GM21528 (cell line): Measurements from ENCODE around the gene HEXD.
"Not testable (repeated sequence)": the region's sequence is repeated elsewhere in the genome, so short reads cannot be mapped to it uniquely, and the experiment has no call there.

Source experiments
- ATAC-seq: cut with Tn5 transposase; IDR thresholded peaks from one replicate; pipeline ENCODE4 v1.9.1; 2021; ENCODE audit warnings: mild to moderate bottlenecking, moderate library complexity; ENCODE audit not compliant: unreplicated experiment, low FRiP score

Gene HEXD

DNA sequence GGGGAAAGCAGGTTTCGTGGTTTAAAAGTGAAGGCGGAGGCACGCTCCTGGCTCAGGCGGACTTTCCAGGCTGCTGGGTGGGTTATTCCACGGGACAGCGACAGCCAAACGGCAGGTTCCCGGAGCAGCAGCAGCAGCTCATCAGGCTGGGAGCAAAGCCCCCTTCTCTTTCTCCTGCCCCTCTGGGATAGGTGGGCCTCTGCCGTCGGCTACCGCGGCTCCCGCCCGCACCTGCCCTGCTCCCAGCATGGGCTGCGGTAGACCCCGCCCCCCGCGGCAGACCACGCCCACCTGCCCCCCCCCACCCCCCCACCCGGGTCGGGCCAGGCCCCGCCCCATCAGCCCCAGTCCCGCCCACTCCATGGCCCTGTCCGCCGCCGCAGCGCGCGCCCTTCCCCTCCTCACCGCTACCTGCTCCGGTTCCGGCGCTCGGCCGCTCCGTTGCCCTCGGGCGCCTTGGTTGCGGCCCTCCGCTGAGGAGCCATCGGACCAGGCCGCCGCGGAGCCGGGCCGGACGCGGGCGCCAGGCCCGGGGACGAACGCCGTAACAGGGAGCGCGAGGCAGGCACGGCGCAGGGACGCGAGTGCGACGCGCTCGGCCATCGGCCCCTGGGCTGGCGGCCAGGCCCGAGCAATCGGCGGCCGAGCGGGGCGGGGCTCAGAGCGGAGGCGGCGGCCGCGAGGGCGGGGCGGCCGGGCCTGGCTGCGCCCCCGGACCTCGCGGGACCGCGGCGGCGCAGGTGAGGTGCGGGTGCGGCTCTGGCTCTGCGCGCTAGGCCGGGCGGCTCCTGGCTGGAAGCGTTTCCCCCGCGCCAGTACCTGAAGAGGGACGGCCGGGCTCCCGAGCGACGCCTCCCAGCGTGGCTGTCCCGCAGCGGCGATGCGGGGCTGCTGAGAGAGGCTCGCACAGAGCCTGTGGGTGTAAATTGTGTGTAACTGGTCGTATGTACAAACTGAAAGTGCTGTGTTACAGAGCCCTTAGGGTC, at the start of gene HEXD, which contains the start of gene OGFOD3:
Gene HEXD (plus strand): TSS at position 347 of the 986 bp plus-strand sequence. CDS start 1,453 bp downstream, outside the sequence.
Gene OGFOD3 (minus strand): TSS at position 586 of the 986 bp plus-strand sequence. CDS start 101 bp downstream, at position 485.
- peak; percentile 83 for ATAC-seq

DNA sequence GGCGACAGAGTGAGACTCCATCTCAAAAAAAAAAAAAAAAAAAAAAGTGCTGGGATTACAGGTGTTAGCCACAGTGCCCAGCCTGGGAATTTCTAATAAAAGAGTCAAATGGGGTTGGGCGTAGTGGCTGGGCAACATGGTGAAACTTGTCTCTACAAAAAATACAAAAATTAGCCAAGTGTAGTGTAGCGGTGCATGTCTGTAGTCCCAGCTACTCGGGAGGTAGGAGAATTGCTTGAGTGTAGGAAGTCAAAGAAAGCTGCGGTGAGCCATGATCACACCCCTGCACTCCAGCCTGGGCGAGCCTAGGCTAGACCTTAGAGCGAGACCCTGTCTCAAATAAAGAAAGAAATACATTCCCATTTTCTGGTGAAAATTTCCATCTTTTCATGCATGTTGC, 48.9 kb upstream of the HEXD start:
- ATAC-seq = no peak

DNA sequence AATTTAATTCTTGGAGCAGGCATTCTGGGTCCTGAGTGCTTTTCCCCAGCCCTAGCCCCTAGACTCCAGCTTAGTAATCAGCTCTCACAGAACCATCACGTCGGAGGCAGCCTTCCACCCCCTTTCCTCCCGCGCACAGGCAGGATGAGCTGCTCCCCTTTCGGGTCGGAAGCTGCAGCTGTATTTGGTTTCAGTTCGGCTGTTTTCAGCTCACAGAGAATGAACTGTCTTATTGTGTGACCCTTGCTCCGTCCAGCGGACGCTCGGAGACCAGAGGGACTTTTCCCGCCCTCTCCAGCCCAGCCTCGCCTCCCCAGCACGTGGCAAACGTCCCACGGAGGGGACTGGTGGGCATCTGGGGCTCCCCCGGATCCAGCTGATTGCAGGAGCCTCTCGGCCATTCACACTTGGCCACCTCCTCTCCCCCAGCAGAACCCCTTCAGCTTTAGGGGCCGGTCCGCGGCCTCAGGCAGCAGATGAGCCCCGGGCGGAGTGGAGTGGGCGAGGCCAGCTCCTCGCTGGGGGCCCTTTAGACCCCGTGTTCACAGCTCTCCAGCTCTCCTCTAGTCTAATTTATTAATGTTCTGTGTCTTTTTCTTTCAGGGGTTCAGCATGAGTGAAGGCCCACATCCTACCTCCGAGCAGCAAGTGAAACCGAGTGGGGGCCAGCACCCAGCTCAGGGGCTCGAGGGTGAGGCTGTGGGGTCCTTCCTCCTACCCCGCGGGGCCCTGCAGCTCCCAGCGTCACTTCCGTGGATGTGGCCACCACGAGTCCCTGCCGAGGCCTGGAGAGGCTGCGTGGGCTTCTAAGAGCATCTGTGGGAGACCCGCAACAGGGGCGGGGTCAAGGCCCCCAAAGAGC, 47.4 kb upstream of the HEXD start:
- ATAC-seq = no peak

DNA sequence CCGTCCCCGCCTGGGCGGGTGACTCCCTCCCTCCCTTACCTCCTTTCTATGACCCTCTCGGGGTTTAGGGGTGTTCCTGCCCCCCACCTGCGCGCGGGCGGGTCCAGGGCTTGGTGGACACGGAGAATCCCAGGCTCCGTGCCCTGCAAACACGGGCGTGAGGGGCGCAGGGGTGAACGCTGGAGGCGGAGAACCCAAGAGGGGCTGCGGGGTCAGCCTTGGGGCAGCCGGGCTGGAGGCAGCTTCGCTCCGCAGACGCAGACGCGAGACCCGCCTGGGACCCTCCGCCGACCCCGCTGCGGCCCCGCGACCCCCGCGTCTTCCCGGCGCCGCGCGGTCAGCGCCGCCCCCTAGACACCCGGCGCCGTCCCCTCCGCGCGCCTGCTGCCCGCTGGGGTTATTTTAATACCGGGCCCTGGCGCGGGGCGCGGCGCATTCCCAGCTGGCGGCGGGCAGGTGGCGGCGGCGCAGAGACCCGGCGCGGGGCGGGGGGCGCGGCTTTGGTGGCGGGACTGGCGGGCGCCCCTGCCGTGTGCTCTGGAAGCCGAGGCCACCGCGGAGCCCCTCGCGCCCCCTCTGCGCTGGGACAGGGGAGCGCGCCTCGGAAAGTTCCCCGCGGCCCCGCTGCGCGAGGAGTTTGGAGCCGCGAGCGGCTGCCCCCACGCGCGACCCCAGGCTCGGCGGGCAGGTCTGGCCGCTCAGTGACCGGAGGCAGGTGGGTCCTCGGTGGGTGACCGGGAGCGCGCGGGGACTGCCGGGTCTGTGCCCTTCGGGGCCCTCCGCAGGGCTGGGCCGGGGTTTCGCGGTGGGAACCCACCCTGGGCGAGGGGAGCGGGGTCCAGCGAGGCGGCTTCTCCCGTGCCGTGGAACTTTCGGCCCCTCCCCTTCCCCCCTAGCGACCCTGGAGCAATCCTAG, 46.6 kb upstream of the HEXD start, which contains the start of gene UTS2R:
Gene UTS2R (plus strand): TSS at position 433 of the 916 bp plus-strand sequence. CDS start 2,560 bp downstream, outside the sequence.
- ATAC-seq = no peak

DNA sequence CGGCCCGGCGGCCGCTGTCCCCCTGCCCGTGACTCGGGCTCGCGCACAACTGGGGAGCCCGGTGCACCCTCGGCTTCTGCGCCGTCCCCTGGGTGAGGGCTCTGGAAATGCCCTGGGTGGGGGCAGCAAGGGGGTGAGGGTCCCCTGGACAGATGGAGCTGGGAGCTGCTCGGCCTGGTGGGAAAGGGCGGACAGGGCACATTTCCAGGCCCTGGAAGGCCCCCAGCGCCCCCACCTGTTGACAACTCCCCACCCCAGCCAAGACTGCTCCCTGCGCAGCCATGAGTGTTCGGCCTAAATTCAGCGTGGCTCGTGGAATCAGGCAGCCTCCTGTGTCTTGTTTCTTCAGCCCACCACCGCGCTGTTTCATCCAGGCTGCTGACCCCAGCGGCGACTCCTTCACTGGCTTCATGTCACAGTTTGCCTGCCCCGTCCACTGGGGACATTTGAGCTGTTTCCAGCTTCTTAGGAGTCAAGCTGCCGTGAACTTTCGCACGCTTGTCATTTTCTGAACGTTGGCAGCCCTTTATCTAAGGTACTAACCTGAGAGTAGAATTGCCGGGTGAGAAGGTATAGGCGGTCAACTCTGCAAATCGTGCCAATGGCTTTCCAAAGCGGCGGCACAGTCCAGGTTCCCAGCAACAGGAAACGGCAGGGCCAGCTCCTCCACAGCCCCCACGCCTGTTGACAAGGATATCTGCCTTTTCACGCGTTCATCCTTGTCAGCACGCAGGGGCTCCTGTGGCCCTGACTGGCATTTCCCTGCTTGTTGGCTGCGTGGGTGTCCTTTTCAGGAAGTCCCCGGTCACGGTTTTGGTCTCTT, 45.7 kb upstream of the HEXD start:
- ATAC-seq = no peak

DNA sequence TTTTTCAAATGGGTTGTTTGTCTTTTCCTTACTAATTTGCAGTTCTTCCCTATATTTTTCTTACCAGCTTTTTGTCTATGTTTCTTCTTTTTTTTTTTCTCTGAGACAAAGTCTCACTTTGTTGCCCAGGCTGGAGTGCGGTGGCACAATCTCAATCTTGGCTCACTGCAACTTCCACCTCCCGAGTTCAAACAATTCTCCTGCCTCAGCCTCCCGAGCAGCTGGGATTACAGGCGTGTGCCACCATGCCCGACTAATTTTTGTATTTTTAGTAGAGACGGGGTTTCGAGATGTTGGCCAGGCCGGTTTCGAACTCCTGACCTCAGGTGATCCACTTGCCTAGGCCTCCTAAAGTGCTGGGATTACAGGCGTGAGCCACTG, 45.1 kb upstream of the HEXD start:
- not testable (repeated sequence) for ATAC-seq

DNA sequence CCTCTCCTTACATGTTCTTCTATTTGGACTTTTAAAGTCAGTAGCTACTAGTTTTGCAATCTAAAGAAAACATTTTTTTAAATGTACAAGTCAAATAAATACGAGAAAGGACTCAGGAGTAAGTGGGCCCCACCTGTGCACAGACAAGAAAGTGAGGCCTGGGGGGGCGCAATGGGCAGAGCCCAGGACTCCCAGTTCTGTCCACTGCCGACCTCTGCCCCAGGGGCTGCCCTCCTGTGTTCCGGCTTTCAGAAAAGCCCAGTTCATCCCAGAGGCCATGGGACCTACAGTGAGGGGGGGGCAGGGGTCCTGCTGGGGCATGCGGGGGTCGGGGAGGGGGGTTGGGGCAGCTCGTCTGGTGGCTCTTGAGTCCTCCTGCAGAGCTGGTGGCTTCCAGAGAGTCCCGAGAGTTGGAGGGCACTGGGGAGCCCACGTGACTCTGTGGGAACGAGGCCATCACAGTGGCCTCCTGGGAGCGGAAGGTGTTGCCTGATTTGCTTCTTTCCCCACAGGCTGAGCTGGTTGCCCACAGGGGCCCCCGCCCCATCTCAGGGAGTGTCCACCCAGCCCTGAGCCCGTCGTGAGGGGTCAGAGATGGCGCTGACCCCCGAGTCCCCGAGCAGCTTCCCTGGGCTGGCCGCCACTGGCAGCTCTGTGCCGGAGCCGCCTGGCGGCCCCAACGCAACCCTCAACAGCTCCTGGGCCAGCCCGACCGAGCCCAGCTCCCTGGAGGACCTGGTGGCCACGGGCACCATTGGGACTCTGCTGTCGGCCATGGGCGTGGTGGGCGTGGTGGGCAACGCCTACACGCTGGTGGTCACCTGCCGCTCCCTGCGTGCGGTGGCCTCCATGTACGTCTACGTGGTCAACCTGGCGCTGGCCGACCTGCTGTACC, 44.2 kb upstream of the HEXD start:
- no peak for ATAC-seq

DNA sequence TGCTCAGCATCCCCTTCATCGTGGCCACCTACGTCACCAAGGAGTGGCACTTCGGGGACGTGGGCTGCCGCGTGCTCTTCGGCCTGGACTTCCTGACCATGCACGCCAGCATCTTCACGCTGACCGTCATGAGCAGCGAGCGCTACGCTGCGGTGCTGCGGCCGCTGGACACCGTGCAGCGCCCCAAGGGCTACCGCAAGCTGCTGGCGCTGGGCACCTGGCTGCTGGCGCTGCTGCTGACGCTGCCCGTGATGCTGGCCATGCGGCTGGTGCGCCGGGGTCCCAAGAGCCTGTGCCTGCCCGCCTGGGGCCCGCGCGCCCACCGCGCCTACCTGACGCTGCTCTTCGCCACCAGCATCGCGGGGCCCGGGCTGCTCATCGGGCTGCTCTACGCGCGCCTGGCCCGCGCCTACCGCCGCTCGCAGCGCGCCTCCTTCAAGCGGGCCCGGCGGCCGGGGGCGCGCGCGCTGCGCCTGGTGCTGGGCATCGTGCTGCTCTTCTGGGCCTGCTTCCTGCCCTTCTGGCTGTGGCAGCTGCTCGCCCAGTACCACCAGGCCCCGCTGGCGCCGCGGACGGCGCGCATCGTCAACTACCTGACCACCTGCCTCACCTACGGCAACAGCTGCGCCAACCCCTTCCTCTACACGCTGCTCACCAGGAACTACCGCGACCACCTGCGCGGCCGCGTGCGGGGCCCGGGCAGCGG, 43.4 kb upstream of the HEXD start:
- ATAC-seq = no peak

DNA sequence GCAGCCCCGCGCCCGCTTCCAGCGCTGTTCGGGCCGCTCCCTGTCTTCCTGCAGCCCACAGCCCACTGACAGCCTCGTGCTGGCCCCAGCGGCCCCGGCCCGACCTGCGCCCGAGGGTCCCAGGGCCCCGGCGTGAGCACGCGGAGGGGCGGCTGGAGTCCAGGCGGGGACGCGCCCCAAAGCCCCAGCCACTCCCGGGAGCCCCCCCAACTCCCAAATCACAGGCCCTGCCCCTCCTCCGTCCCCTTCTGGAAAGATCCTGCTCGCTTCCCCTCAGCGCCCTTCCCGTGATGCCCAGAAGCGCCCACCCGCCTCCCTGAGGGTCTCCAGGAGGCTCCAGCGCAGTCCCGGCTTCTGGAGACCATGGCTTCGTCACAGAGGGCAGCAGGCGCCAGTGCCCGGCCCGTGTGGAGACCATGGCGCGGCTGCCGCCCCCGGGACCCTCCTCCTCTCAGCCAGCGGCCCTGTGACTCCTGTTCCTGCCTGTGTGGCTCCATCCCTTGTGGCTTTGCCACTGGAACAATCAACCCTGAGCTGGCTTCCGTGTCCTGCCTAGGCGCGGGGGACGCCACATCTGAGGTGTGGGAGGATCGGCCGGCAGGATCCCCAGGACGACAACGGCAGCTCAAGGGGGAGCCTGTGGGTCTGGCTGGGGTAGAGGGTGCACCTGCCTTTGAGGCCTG, 42.6 kb upstream of the HEXD start:
- no peak for ATAC-seq

DNA sequence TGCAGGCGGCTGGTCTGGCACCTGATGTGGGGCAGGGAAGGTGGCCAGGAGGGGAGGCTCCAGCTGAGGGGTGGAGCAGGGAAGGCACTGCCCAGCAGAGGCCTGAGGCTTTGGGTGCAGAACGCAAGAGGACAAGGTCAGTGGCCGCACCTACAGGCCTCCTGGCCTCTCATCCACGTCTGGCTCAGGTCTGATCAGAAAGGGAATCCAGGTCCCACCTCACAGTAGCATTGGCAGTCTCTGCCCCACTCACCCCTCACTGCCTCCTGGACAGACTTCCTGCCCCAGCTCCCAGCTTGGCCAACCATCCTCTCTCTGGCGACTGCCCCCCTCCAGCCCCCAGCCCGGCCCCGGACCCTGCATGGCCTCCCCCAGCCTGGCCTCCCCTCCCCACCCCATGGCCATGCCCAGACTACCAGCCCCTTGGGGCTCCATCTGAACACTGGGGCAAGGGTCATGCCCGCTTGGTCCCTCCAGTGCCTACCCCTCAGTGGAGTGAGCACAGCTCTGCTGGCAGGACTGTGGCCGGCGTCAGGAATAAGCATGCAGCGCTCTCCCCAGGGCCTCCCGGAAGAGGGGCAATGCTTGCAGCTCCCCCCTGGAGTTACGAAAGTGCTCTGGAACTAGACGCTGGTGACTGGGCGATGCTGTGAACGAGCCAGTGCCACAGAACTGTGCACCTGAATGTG, 42.0 kb upstream of the HEXD start:
- ATAC-seq = no peak

DNA sequence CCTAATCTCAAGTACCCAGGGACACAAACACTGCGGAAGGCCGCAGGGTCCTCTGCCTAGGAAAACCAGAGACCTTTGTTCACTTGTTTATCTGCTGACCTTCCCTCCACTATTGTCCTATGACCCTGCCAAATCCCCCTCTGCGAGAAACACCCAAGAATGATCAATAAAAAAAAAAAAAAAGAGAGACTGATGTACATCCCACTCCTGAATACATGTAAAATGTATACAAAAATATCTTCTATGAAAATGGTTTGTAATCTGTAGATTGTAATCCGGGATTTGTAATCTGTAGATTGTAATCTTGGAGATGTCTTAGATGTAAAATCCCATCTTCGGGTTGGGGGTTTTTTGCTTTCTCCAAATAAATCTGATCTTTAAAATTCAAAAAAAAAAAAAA, 40.9 kb upstream of the HEXD start:
- not testable (repeated sequence) for ATAC-seq

DNA sequence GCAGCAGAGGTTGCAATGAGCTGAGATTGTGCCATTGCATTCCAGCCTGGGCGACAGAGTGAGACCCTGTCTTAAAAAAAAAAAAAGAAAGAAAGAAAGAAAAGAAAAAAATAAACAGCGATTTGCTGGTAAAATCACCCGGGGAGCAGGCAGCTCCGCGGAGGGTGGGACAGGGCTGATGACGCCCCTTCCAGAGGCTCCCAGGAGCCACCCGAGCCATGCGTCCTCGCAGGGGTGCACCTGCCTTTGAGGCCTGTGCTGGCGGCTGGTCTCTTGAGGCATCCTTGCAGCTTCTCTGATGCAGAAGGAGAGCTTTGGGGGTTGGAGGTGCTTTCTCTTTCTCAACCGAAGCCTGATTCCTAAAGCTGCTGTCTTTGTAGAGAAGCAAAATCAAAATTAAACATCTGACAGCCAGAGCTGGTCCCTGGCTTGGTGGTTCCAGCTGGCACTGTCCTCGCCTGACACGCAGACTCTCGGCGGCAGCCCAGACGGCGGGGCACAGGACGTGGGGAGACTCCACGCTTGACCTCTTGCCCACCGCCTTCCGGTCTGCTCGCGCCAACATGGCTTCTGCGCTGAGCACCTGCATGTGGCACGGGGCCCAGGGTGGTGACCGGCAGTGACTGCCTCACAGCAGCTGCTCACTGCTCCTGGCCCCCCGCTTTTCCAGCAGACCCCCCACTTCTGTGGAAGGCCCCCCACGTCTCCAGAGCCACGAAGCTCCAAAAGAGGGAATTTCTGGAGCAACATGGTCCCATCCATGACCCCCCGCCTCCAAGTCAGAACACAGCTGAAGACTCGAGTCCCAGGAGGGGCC, 40.0 kb upstream of the HEXD start:
- ATAC-seq = no peak

DNA sequence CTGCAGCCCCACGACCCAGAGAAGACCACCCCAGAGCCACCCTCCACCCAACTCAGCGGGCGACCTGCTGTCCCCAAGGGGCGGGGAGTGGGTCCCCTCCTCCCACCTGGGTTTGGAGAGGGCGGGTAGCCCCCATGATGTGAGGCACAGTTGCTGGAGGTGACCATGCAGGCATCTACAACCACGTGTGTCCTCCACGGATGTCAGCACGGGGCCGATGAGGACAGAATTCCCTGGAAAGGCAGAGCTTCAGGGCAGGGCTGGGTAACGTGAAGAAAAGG, 39.5 kb upstream of the HEXD start:
- ATAC-seq = no peak

DNA sequence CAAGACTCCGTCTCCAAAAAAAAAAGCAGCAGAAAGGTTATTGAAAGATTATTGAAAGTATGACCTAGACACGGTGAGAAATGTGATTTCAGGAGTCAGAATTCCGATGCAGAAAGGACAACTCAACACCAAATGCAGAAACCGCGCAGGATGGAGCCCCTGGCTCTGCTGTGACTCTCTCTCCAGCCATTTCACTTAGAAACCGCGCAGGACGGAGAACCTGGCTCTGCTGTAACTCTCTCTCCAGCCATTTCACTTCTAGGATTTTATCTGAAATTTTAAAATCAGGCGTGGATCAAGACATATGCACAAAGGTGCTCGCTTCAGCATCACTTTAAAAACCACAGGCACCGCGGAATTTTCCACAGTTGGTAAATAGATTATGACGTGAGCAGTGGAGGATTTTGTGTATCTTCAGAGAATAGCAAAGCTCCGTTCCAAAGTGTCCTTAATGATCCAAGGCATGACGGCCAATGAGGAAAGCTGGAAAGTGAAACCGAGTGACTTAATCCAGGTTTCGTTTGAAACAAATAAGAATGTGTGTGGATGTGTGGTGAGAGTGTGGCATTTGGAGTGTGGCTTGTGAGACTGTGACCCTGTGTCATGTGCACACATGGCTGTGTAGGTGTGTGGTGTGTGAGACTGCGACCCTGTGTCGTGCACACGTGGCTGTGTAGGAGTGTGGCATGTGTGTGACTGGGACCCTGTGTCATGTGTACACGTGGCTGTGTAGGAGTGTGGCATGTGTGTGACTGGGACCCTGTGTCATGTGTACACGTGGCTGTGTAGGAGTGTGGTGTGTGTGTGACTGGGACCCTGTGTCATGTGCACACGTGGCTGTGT, 37.1 kb upstream of the HEXD start:
- ATAC-seq = no peak

DNA sequence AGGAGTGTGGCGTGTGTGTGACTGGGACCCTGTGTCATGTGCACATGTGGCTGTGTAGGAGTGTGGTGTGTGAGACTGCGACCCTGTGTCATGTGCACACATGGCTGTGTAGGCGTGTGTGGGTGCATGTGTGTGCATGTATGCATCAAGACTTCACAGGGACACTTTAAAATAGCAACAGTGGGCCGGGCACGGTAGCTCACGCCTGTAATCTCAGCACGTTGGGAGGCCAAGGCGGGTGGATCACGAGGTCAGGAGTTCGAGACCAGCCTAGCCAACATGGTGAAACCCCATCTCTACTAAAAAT, 36.5 kb upstream of the HEXD start:
- not testable (repeated sequence) for ATAC-seq
